SK-N-SH treated with all-trans-retinoic acid at 6 μM for 48 hours (cell line): ENCODE results near the gene C11orf87.

Experiments
- ATAC-seq: fragments of 200-7000 bp; cut with Tn5 transposase; 3 replicates; pipeline ENCODE4 v1.9.1; 2020; ENCODE audit warnings: mild to moderate bottlenecking, moderate library complexity
- ARNTL ChIP-seq: fragments of 450-650 bp; formaldehyde crosslinking; IDR thresholded peaks from 2 replicates; pipeline ENCODE4 v1.5.0; 2020; ENCODE audit warnings: low read depth, mild to moderate bottlenecking, moderate library complexity, borderline replicate concordance
- CREB5 ChIP-seq: fragments of 250-450 bp; sonication (Bioruptor Pico); IDR thresholded peaks from 2 replicates; pipeline ENCODE4 v1.5.1; 2020; ENCODE audit warnings: low read depth, mild to moderate bottlenecking, moderate library complexity
- CSDC2 ChIP-seq: fragments of 250-450 bp; sonication (Bioruptor Pico); IDR thresholded peaks from 2 replicates; pipeline ENCODE4 v1.5.0; 2020; ENCODE audit warnings: mild to moderate bottlenecking, moderate library complexity
- CSRNP3 ChIP-seq: fragments of 250-450 bp; sonication (Bioruptor Pico); IDR thresholded peaks from 2 replicates; pipeline ENCODE4 v1.5.1; 2021; ENCODE audit warnings: mild to moderate bottlenecking, moderate library complexity
- ESRRG ChIP-seq: fragments of 250-450 bp; sonication (Bioruptor Pico); IDR thresholded peaks from 2 replicates; pipeline ENCODE4 v1.6.1; 2021; ENCODE audit warnings: mild to moderate bottlenecking
- GLIS3 ChIP-seq: fragments of 250-450 bp; sonication (Bioruptor Pico); IDR thresholded peaks from 2 replicates; pipeline ENCODE4 v1.5.0; 2020; ENCODE audit warnings: mild to moderate bottlenecking, moderate library complexity
- ISL1 ChIP-seq: fragments of 250-450 bp; sonication (Bioruptor Pico); IDR thresholded peaks from 2 replicates; pipeline ENCODE4 v2.1.2; 2022; ENCODE audit warnings: mild to moderate bottlenecking, moderate library complexity
- OSR1 ChIP-seq: fragments of 250-450 bp; sonication (Bioruptor Pico); IDR thresholded peaks from 2 replicates; pipeline ENCODE4 v1.8.0; 2022; ENCODE audit warnings: moderate library complexity, mild to moderate bottlenecking, inconsistent platforms
- POU6F1 ChIP-seq: fragments of 250-450 bp; sonication (Bioruptor Pico); IDR thresholded peaks from 2 replicates; pipeline ENCODE4 v1.8.0; 2021; ENCODE audit warnings: low read depth, mild to moderate bottlenecking, moderate library complexity, borderline replicate concordance
- PPARA ChIP-seq: fragments of 250-450 bp; sonication (Bioruptor Pico); IDR thresholded peaks from 2 replicates; pipeline ENCODE4 v1.5.0; 2020; ENCODE audit warnings: mild to moderate bottlenecking, borderline replicate concordance
- RARB ChIP-seq: fragments of 250-450 bp; sonication (Bioruptor Pico); IDR thresholded peaks from 2 replicates; pipeline ENCODE4 v1.8.0; 2021; ENCODE audit warnings: mild to moderate bottlenecking, moderate library complexity
- SNAI2 ChIP-seq: fragments of 250-450 bp; sonication (Bioruptor Pico); IDR thresholded peaks from 2 replicates; pipeline ENCODE4 v1.5.0; 2020; ENCODE audit warnings: mild to moderate bottlenecking, moderate library complexity
- TCF4 ChIP-seq: fragments of 250-450 bp; sonication (Bioruptor Pico); IDR thresholded peaks from 2 replicates; pipeline ENCODE4 v1.8.0; 2021; ENCODE audit warnings: mild to moderate bottlenecking, moderate library complexity, borderline replicate concordance
- TOX ChIP-seq: fragments of 250-450 bp; sonication (Bioruptor Pico); IDR thresholded peaks from 2 replicates; pipeline ENCODE4 v1.8.0; 2021; ENCODE audit warnings: mild to moderate bottlenecking, moderate library complexity, borderline replicate concordance
- TSHZ2 ChIP-seq: fragments of 250-450 bp; sonication (Bioruptor Pico); IDR thresholded peaks from 2 replicates; pipeline ENCODE4 v1.5.0; 2020; ENCODE audit warnings: mild to moderate bottlenecking, moderate library complexity
- ZC3H10 ChIP-seq: fragments of 250-450 bp; sonication (Bioruptor Pico); IDR thresholded peaks from 2 replicates; pipeline ENCODE4 v1.5.1; 2021; ENCODE audit warnings: mild to moderate bottlenecking, moderate library complexity
- ZFP3 ChIP-seq: fragments of 250-450 bp; sonication (Bioruptor Pico); IDR thresholded peaks from 2 replicates; pipeline ENCODE4 v1.5.0; 2020; ENCODE audit warnings: mild to moderate bottlenecking, moderate library complexity
- ZFP30 ChIP-seq: fragments of 450-650 bp; formaldehyde crosslinking; IDR thresholded peaks from 2 replicates; pipeline ENCODE4 v1.5.0; 2022; ENCODE audit warnings: mild to moderate bottlenecking, moderate library complexity
- ZNF565 ChIP-seq: fragments of 450-650 bp; formaldehyde crosslinking; conservative IDR thresholded peaks from 2 replicates; pipeline ENCODE4 v1.5.0; 2020; ENCODE audit warnings: low read depth, mild to moderate bottlenecking, moderate library complexity
- ZNF70 ChIP-seq: fragments of 450-650 bp; formaldehyde crosslinking; IDR thresholded peaks from 2 replicates; pipeline ENCODE4 v1.5.0; 2020; ENCODE audit warnings: mild to moderate bottlenecking, moderate library complexity
- ZNF8 ChIP-seq: fragments of 450-650 bp; formaldehyde crosslinking; IDR thresholded peaks from 2 replicates; pipeline ENCODE4 v1.5.0; 2020; ENCODE audit warnings: mild to moderate bottlenecking, moderate library complexity

Gene C11orf87

GRCh38 chr11:109374441-109374840, 47.5 kb upstream of the C11orf87 start:
- TF ChIP-seq PPARA (CRISPR knock-in tag) = no peak
- no peak for TF ChIP-seq CREB5
- ATAC-seq = no peak

GRCh38 chr11:109377039-109377742, 44.8 kb upstream of the C11orf87 start:
- ATAC-seq = no peak
- TF ChIP-seq OSR1 (CRISPR knock-in tag) = no peak
- no peak for TF ChIP-seq ARNTL (CRISPR knock-in tag)
- TF ChIP-seq ESRRG (CRISPR knock-in tag) = no peak
- no peak for TF ChIP-seq ZNF8 (CRISPR knock-in tag)
- TF ChIP-seq ZNF565 (CRISPR knock-in tag) = no peak
- no peak for TF ChIP-seq ZFP3 (CRISPR knock-in tag)
- TF ChIP-seq ISL1 = no peak
- no peak for TF ChIP-seq ZFP30 (CRISPR knock-in tag)
- no peak for TF ChIP-seq TCF4 (CRISPR knock-in tag)
- TF ChIP-seq RARB (CRISPR knock-in tag) = no peak
- TF ChIP-seq CSDC2 (CRISPR knock-in tag) = no peak
- no peak for TF ChIP-seq ZNF70 (CRISPR knock-in tag)
- TF ChIP-seq GLIS3 (CRISPR knock-in tag) = no peak

GRCh38 chr11:109378034-109378433, 44.0 kb upstream of the C11orf87 start:
- ATAC-seq = no peak
- TF ChIP-seq TOX (CRISPR knock-in tag) = no peak
- TF ChIP-seq RARB (CRISPR knock-in tag) = no peak
- no peak for TF ChIP-seq ZNF8 (CRISPR knock-in tag)
- TF ChIP-seq ZNF565 (CRISPR knock-in tag) = no peak

GRCh38 chr11:109383306-109383705, 38.7 kb upstream of the C11orf87 start:
- TF ChIP-seq OSR1 (CRISPR knock-in tag) = no peak
- TF ChIP-seq ARNTL (CRISPR knock-in tag) = no peak
- no peak for TF ChIP-seq CSDC2 (CRISPR knock-in tag)
- TF ChIP-seq ISL1 = no peak
- TF ChIP-seq ZC3H10 (CRISPR knock-in tag) = no peak
- TF ChIP-seq ZFP30 (CRISPR knock-in tag) = no peak
- no peak for TF ChIP-seq ZNF565 (CRISPR knock-in tag)
- TF ChIP-seq SNAI2 = no peak
- TF ChIP-seq ZFP3 (CRISPR knock-in tag) = no peak
- TF ChIP-seq ESRRG (CRISPR knock-in tag) = no peak
- TF ChIP-seq PPARA (CRISPR knock-in tag) = no peak
- TF ChIP-seq TOX (CRISPR knock-in tag) = no peak
- no peak for TF ChIP-seq CSRNP3 (CRISPR knock-in tag)
- TF ChIP-seq TSHZ2 (CRISPR knock-in tag) = no peak
- TF ChIP-seq ZNF70 (CRISPR knock-in tag) = no peak
- no peak; the same call in 2 of the 3 replicates for ATAC-seq

- no peak for ATAC-seq
- TF ChIP-seq ARNTL (CRISPR knock-in tag) (no peak), CSDC2 (CRISPR knock-in tag) (no peak), PPARA (CRISPR knock-in tag) (no peak), TSHZ2 (CRISPR knock-in tag) (no peak), ISL1 (no peak), POU6F1 (CRISPR knock-in tag) (no peak), RARB (CRISPR knock-in tag) (no peak)
Measured at GRCh38 chr11:109384873-109385272, 37.1 kb upstream of the C11orf87 start.
